ENCODE data around the gene MAD2L2. TPM values are rescaled to one million over a fixed set of nuclear protein-coding genes. Genes with fewer than 3 reads are reported as not detected.

Gene MAD2L2
- polyA plus RNA-seq, 1 donor: 30.0 TPM

GRCh38 chr1:11721311-11721710 lies 40.4 kb upstream of the MAD2L2 start:
- Histone ChIP-seq H3K27ac (ENCODE audit: low read length) (no peak overlapping the region), H3K4me3 (ENCODE audit: low read length) (no peak overlapping the region), H3K27me3 (ENCODE audit: control insufficient read depth, insufficient read depth, low read length) (peaks cover 2% of the 10 kb centered on the region), H3K4me1 (ENCODE audit: control insufficient read depth, insufficient read depth, low read length) (no peaks in the 10 kb centered on the region), H3K9me3 (ENCODE audit: control insufficient read depth, low read depth, low read length) (no peaks in the 10 kb centered on the region), H3K36me3 (ENCODE audit: control insufficient read depth, insufficient read depth, low read length) (no peaks in the 10 kb centered on the region)
- WGBS (ENCODE audit: insufficient coverage, low lambda C conversion rate): no CpG with 5 or more reads among the region's 4 CpGs
- no peak for DNase-seq

DNA sequence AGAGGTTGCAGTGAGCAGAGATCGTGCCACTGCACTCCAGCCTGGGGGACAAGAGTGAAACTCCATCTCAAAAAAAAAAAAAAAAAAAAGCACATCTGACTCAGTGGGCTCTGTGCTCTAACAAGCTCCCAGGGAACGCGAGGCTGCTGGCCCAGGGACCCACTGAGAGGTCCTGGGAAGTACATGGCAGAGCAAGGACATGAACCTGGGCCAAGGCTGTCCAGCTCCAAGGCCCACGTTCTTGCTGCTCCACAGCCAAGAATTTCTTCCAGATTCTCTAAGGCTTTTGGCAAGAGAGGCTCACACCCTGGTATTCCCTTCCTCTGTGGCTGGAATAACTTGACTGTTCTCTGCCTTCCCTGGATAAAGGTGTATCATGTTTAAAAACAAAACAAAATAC lies 39.6 kb upstream of the MAD2L2 start:
- Histone ChIP-seq H3K36me3 (ENCODE audit: control insufficient read depth, insufficient read depth, low read length) (no peaks in the 10 kb centered on the region), H3K4me1 (ENCODE audit: control insufficient read depth, insufficient read depth, low read length) (no peaks in the 10 kb centered on the region), H3K4me3 (ENCODE audit: low read length) (no peak overlapping the region), H3K9me3 (ENCODE audit: control insufficient read depth, low read depth, low read length) (no peaks in the 10 kb centered on the region), H3K27me3 (ENCODE audit: control insufficient read depth, insufficient read depth, low read length) (peaks cover 3% of the 10 kb centered on the region), H3K27ac (ENCODE audit: low read length) (no peak overlapping the region)
- DNase-seq: no peak
- no CpG with 5 or more reads among the region's 4 CpGs for WGBS (ENCODE audit: insufficient coverage, low lambda C conversion rate)

DNA sequence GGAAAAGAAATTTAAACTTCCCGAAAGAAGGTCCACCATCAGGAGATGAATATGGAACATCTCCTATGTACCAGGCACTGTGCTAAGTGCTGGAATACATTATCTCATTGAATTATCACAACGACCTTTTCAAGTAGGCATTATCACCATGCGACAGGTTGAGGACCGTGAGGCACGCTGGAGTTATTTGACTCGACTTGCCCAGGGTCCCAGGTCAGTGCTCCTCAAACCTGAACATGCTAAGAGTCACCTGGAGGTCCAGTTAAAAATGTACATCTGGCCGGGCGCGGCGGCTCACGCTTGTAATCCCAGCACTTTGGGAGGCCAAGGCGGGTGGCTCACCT lies 39.1 kb upstream of the MAD2L2 start:
- no peaks in the 10 kb centered on the region for H3K36me3 ChIP-seq (ENCODE audit: control insufficient read depth, insufficient read depth, low read length)
- no peaks in the 10 kb centered on the region for H3K4me1 ChIP-seq (ENCODE audit: control insufficient read depth, insufficient read depth, low read length)
- H3K4me3 ChIP-seq (ENCODE audit: low read length): no peak overlapping the region
- no peak overlapping the region for H3K27ac ChIP-seq (ENCODE audit: low read length)
- H3K9me3 ChIP-seq (ENCODE audit: control insufficient read depth, low read depth, low read length): no peaks in the 10 kb centered on the region
- peaks cover 5% of the 10 kb centered on the region for H3K27me3 ChIP-seq (ENCODE audit: control insufficient read depth, insufficient read depth, low read length)
- DNase-seq: no peak
- WGBS (ENCODE audit: insufficient coverage, low lambda C conversion rate): no CpG with 5 or more reads among the region's 12 CpGs

GRCh38 chr1:11719313-11720032 lies 38.5 kb upstream of the MAD2L2 start:
- no peaks in the 10 kb centered on the region for H3K4me1 ChIP-seq (ENCODE audit: control insufficient read depth, insufficient read depth, low read length)
- H3K36me3 ChIP-seq (ENCODE audit: control insufficient read depth, insufficient read depth, low read length): no peaks in the 10 kb centered on the region
- peaks cover 5% of the 10 kb centered on the region for H3K27me3 ChIP-seq (ENCODE audit: control insufficient read depth, insufficient read depth, low read length)
- H3K9me3 ChIP-seq (ENCODE audit: control insufficient read depth, low read depth, low read length): no peaks in the 10 kb centered on the region
- H3K4me3 ChIP-seq (ENCODE audit: low read length): peak overlapping the region; percentile 27
- no CpG with 5 or more reads among the region's 44 CpGs for WGBS (ENCODE audit: insufficient coverage, low lambda C conversion rate)
- H3K27ac ChIP-seq (ENCODE audit: low read length): no peak overlapping the region
- DNase-seq: peak; percentile 54 to 59

- Histone ChIP-seq H3K4me3 (ENCODE audit: low read length) (no peak overlapping the region), H3K4me1 (ENCODE audit: control insufficient read depth, insufficient read depth, low read length) (no peaks in the 10 kb centered on the region), H3K36me3 (ENCODE audit: control insufficient read depth, insufficient read depth, low read length) (no peaks in the 10 kb centered on the region), H3K9me3 (ENCODE audit: control insufficient read depth, low read depth, low read length) (no peaks in the 10 kb centered on the region), H3K27ac (ENCODE audit: low read length) (no peak overlapping the region), H3K27me3 (ENCODE audit: control insufficient read depth, insufficient read depth, low read length) (peaks cover 5% of the 10 kb centered on the region)
- DNase-seq: no peak
- no CpG with 5 or more reads among the region's 24 CpGs for WGBS (ENCODE audit: insufficient coverage, low lambda C conversion rate)
These were observed 34.1 kb upstream of the MAD2L2 start for GRCh38 chr1:11714831-11715575.

GRCh38 chr1:11713095-11713494 lies 32.1 kb upstream of the MAD2L2 start:
- Histone ChIP-seq H3K27ac (ENCODE audit: low read length) (no peak overlapping the region), H3K4me1 (ENCODE audit: control insufficient read depth, insufficient read depth, low read length) (no peaks in the 10 kb centered on the region), H3K36me3 (ENCODE audit: control insufficient read depth, insufficient read depth, low read length) (no peaks in the 10 kb centered on the region), H3K4me3 (ENCODE audit: low read length) (no peak overlapping the region), H3K9me3 (ENCODE audit: control insufficient read depth, low read depth, low read length) (no peaks in the 10 kb centered on the region), H3K27me3 (ENCODE audit: control insufficient read depth, insufficient read depth, low read length) (peaks cover 5% of the 10 kb centered on the region)
- no peak for DNase-seq
- no CpG with 5 or more reads among the region's 11 CpGs for WGBS (ENCODE audit: insufficient coverage, low lambda C conversion rate)

- Histone ChIP-seq H3K4me3 (ENCODE audit: low read length) (no peak overlapping the region), H3K27ac (ENCODE audit: low read length) (no peak overlapping the region), H3K9me3 (ENCODE audit: control insufficient read depth, low read depth, low read length) (no peaks in the 10 kb centered on the region), H3K36me3 (ENCODE audit: control insufficient read depth, insufficient read depth, low read length) (no peaks in the 10 kb centered on the region), H3K4me1 (ENCODE audit: control insufficient read depth, insufficient read depth, low read length) (no peaks in the 10 kb centered on the region), H3K27me3 (ENCODE audit: control insufficient read depth, insufficient read depth, low read length) (peaks cover 5% of the 10 kb centered on the region)
- DNase-seq: no peak
- WGBS (ENCODE audit: insufficient coverage, low lambda C conversion rate): no CpG with 5 or more reads among the region's 8 CpGs
These were observed 31.3 kb upstream of the MAD2L2 start for GRCh38 chr1:11712285-11712684.

- WGBS (ENCODE audit: insufficient coverage, low lambda C conversion rate): no CpG with 5 or more reads among the region's 5 CpGs
- Histone ChIP-seq H3K27me3 (ENCODE audit: control insufficient read depth, insufficient read depth, low read length) (peaks cover 3% of the 10 kb centered on the region), H3K9me3 (ENCODE audit: control insufficient read depth, low read depth, low read length) (no peaks in the 10 kb centered on the region), H3K36me3 (ENCODE audit: control insufficient read depth, insufficient read depth, low read length) (no peaks in the 10 kb centered on the region), H3K4me3 (ENCODE audit: low read length) (no peak overlapping the region), H3K27ac (ENCODE audit: low read length) (no peak overlapping the region), H3K4me1 (ENCODE audit: control insufficient read depth, insufficient read depth, low read length) (no peaks in the 10 kb centered on the region)
- DNase-seq: no peak
These were observed 30.5 kb upstream of the MAD2L2 start for GRCh38 chr1:11711490-11711889.

DNA sequence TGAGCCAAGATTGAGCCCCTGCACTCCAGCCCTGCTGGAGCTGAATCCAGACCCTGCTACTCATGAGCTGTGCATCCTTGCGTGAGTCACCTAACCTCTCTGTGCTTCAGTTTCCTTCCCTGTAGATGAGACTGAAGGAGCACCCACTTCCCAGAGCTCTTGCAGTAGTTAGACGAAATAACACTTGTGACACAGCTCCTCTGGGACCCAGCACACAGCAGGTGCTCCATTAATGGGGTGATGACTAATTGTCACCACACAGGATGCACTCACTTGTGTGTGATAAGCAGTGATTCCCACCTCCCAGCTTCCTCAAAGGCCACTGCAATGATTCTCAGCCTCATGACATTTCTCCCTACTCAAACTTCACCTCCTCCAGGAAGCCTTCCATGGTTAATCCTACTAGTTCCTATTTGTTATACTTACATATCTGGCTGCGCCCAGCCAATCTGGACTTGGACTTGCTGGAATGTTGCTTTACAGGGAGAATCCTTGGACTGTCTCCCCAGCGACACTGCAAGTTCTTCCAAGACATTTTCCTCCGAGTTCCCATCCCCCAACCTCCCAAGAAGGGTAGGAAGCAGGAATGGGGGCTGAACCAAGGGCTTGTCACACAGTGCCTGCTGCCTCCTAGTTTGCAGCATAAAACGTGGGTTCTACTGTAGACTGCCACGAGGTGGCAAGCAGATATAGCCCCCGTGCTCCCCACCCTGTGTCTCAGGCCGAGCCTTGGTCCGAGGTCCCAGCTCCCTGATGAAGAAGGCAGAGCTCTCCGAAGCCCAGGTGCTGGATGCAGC lies 27.8 kb upstream of the MAD2L2 start:
- Histone ChIP-seq H3K27ac (ENCODE audit: low read length) (no peak overlapping the region), H3K27me3 (ENCODE audit: control insufficient read depth, insufficient read depth, low read length) (peaks cover 19% of the 10 kb centered on the region), H3K9me3 (ENCODE audit: control insufficient read depth, low read depth, low read length) (no peaks in the 10 kb centered on the region), H3K4me3 (ENCODE audit: low read length) (no peak overlapping the region), H3K36me3 (ENCODE audit: control insufficient read depth, insufficient read depth, low read length) (no peaks in the 10 kb centered on the region), H3K4me1 (ENCODE audit: control insufficient read depth, insufficient read depth, low read length) (no peaks in the 10 kb centered on the region)
- DNase-seq: no peak
- 100% methylated on average over 1 of the region's 11 CpGs for WGBS (ENCODE audit: insufficient coverage, low lambda C conversion rate)

GRCh38 chr1:11707621-11708276 lies 26.8 kb upstream of the MAD2L2 start:
- no peak overlapping the region for H3K4me3 ChIP-seq (ENCODE audit: low read length)
- peaks cover 26% of the 10 kb centered on the region for H3K27me3 ChIP-seq (ENCODE audit: control insufficient read depth, insufficient read depth, low read length)
- DNase-seq: peak in 1 of 2 donors; percentile 32
- H3K9me3 ChIP-seq (ENCODE audit: control insufficient read depth, low read depth, low read length): no peaks in the 10 kb centered on the region
- H3K27ac ChIP-seq (ENCODE audit: low read length): no peak overlapping the region
- H3K4me1 ChIP-seq (ENCODE audit: control insufficient read depth, insufficient read depth, low read length): no peaks in the 10 kb centered on the region
- 57% methylated on average over 2 of the region's 17 CpGs for WGBS (ENCODE audit: insufficient coverage, low lambda C conversion rate)
- no peaks in the 10 kb centered on the region for H3K36me3 ChIP-seq (ENCODE audit: control insufficient read depth, insufficient read depth, low read length)
